Hepatocyte (in vitro differentiated cells): ENCODE measurements around the gene TSPYL4.
"Not testable (repeated sequence)": the region's sequence is repeated elsewhere in the genome, so short reads cannot be mapped to it uniquely, and the experiment has no call there.

Experiments used
- EZH2 ChIP-seq: fragments of 200-600 bp; sonication (generic); IDR thresholded peaks from 2 replicates; pipeline ENCODE4 v1.6.1; 2016; ENCODE audit warnings: antibody characterized with exemption, mild to moderate bottlenecking, borderline replicate concordance
- EZH2phosphoT487 ChIP-seq: fragments of 200-600 bp; sonication (generic); IDR thresholded peaks from one replicate; pipeline ENCODE4 v1.6.1; 2018; ENCODE audit warnings: antibody characterized with exemption, mild to moderate bottlenecking, low read depth, moderate library complexity; ENCODE audit not compliant: unreplicated experiment, severe bottlenecking
- TF ChIP-seq, protein P1 (sequence below): fragments of 200-600 bp; sonication (generic); IDR thresholded peaks from 2 replicates; pipeline ENCODE4 v1.5.1; 2016; ENCODE audit warnings: antibody characterized with exemption, mild to moderate bottlenecking; ENCODE audit not compliant: poor library complexity

DNA sequence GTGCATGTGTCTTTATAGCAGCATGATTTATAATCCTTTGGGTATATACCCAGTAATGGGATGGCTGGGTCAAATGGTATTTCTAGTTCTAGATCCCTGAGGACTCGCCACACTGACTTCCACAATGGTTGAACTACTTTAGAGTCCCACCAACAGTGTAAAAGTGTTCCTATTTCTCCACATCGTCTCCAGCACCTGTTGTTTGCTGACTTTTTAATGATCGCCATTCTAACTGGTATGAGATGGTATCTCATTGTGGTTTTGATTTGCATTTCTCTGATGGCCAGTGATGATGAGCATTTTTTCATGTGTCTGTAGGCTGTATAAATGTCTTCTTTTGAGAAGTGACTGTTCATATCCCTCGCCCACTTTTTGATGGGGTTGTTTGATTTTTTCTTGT lies 31.1 kb upstream of the TSPYL4 start:
- TF ChIP-seq, protein P1, sequence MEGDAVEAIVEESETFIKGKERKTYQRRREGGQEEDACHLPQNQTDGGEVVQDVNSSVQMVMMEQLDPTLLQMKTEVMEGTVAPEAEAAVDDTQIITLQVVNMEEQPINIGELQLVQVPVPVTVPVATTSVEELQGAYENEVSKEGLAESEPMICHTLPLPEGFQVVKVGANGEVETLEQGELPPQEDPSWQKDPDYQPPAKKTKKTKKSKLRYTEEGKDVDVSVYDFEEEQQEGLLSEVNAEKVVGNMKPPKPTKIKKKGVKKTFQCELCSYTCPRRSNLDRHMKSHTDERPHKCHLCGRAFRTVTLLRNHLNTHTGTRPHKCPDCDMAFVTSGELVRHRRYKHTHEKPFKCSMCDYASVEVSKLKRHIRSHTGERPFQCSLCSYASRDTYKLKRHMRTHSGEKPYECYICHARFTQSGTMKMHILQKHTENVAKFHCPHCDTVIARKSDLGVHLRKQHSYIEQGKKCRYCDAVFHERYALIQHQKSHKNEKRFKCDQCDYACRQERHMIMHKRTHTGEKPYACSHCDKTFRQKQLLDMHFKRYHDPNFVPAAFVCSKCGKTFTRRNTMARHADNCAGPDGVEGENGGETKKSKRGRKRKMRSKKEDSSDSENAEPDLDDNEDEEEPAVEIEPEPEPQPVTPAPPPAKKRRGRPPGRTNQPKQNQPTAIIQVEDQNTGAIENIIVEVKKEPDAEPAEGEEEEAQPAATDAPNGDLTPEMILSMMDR, result not testable (repeated sequence)
- TF ChIP-seq EZH2, EZH2phosphoT487: not testable (repeated sequence)
